PFSK-1 (cell line): ENCODE data around the gene HOXA13.

ENCODE experiments used
- POLR2AphosphoS5 ChIP-seq: IDR thresholded peaks from 2 replicates; pipeline ENCODE4 v1.6.1; 2012; ENCODE audit warnings: low read depth, mild to moderate bottlenecking, control low read depth, low read length, moderate library complexity
- SIN3A ChIP-seq: IDR thresholded peaks from 2 replicates; pipeline ENCODE4 v1.6.1; 2012; ENCODE audit warnings: mild to moderate bottlenecking, low read length, moderate library complexity, borderline replicate concordance; ENCODE audit not compliant: insufficient read depth

DNA sequence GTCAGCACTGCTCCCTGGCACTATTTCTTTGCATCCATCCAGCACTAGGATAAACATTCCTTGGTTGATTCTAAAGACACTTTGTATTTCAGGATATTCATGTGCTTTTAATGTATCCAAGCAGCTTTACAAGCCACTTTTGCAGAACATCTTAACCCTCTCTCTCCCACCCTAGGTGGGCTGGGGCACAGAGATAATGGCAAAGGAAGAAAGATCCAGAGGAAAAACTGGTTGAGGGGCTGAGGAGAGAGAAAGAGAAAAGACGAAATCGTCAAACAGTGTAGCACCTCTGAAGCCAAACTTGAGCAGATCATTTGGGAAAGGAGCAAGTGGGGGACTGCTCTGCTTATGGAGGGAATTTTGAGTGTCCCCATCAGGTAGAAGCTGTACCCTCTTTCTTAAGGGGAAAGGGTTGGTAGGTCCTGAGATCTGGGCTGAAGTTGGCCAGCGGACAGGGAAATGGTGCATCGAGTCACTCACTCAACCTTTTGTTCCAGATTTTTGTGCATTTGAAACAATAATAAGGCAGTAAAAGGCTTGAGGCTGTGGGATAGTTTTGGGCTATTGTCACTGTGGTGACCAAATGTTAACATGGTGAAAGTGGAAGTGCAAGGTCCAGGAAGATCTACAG is 4.2 kb upstream of the HOXA13 start:
- TF ChIP-seq POLR2AphosphoS5 (no peak), SIN3A (no peak)
